Hematopoietic multipotent progenitor cell treated with erythropoietin and hydrocortisone succinate and interleukin-3 and kit ligand, for 15 days (in vitro differentiated cells): ENCODE measurements around the gene TRMT44.

Source experiments
- DNase-seq: peaks from one replicate; pipeline ENCODE4 v3.0.0-alpha.2; 2015; ENCODE audit warnings: low spot score

TRMT44 gene, protein sequence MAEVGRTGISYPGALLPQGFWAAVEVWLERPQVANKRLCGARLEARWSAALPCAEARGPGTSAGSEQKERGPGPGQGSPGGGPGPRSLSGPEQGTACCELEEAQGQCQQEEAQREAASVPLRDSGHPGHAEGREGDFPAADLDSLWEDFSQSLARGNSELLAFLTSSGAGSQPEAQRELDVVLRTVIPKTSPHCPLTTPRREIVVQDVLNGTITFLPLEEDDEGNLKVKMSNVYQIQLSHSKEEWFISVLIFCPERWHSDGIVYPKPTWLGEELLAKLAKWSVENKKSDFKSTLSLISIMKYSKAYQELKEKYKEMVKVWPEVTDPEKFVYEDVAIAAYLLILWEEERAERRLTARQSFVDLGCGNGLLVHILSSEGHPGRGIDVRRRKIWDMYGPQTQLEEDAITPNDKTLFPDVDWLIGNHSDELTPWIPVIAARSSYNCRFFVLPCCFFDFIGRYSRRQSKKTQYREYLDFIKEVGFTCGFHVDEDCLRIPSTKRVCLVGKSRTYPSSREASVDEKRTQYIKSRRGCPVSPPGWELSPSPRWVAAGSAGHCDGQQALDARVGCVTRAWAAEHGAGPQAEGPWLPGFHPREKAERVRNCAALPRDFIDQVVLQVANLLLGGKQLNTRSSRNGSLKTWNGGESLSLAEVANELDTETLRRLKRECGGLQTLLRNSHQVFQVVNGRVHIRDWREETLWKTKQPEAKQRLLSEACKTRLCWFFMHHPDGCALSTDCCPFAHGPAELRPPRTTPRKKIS

DNA sequence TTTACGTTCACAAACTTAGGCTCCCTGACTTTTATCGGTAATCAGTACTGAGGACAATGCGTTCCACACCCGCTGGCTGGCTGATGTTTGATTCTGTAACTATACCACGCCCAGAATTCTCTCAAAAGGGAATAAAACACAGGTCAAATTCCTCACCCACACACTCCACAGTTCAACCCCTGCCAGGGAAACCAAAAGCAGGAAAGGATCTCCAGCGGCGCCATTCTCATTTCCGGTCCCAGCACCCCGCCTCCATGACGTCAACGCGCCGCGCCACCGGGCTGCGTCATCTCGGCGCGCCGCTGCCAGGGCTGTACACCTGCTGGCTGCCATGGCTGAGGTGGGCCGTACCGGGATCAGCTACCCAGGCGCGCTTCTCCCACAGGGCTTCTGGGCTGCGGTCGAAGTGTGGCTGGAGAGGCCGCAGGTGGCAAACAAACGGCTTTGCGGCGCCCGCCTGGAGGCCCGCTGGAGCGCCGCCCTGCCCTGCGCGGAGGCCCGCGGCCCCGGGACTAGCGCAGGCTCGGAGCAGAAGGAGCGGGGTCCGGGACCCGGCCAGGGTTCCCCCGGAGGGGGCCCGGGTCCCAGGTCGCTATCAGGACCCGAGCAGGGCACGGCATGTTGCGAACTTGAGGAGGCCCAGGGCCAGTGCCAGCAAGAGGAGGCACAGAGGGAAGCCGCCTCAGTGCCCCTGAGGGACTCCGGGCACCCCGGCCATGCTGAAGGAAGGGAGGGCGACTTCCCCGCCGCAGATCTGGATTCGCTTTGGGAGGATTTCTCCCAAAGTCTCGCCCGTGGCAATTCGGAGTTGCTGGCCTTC lies at the start of gene TRMT44, which contains the start of gene ACOX3:
TSS of gene TRMT44 (plus strand) at position 286 of the 820 bp plus-strand sequence. CDS start at position 332, 46 bp downstream.
TSS of gene ACOX3 (minus strand) at position 232 of the 820 bp plus-strand sequence. CDS start 24,202 bp downstream, outside the sequence.
- peak; percentile 90 for DNase-seq

DNA sequence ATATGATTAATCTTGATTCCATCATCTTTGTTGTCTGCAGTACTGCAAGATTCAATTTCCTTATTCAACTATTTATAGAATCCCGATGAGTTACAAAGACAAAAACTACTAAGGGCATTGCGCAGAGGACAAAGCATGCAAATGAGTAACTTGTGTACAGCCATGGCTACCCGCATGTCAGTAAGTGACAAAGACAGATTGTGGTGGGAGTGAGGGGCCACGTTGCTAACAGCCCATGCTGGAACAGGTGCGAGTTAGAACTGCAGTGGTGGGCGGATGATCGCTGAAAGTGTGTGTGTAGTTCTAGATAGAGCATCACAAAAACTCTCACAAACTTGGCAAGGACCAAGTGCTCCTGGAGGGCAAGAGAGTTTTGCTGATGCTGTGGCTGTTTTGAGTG lies 49.5 kb upstream of the TRMT44 start:
- no peak for DNase-seq

DNA sequence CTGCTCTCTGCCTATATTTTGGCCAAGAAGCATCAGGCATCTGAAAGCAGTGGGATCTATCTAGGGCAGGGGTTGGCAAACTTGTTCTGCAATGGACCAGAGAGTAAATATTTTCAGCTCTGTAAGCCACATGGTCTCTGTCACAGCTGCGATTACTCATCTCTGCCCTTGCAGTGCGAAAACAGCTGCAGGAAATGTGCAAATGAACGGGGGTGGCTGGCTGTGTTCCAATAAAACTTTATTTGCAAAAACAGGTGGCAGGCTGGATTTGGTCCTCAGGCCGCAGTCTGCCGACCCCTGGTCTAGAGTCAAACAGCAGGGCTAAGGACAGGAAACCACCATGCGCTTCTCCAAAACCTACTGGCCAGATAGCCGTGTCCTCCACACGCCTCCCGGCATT lies 48.6 kb upstream of the TRMT44 start:
- DNase-seq: no peak

DNA sequence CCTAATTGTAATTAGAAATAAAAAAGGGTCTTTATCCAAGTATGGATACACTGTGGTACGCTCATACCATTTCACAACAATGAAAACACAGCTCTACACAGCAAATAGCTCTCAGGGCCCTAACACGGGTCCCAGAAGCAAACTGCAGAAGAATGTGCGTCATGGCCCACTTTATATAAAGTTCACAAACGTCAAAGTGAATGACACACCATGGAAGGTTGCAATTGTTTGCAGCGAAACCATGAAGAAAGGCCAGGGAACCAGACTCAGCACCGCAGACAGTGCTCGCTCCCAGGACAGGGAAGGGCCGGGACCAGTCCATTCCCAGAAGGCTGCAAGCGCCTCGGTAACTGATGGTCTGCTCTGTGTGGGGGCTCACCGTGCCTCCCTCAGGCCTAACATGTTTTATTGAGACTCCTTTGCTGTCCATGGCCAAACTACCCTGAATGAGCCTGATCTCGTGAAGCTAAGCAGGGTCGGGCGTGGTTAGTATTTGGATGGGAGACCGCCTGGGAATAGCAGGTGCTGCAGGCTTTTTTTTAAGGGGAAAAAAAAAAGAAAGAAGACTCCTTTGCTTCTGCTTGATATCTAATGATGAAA lies 47.9 kb upstream of the TRMT44 start:
- no peak for DNase-seq

DNA sequence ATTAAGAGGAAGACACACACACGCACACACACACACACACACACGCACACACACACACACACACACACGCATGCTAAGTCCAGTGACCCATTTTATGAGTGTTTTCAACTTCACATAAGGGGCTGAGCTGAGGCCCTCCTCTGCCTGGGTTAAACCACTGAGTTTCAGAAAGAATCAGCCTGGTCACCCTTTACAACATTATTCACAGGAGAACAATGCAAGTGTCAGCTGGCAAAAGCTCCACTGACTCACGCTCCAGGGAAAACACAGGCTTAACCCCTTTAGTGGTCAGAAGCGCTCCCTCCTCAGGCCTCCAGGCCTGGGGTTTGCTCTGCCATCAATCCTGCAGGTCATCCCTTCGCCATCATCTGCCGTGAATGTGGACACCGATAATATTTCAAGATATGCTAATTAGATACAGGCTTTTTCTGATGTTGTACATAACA lies 47.0 kb upstream of the TRMT44 start:
- DNase-seq: no peak

DNA sequence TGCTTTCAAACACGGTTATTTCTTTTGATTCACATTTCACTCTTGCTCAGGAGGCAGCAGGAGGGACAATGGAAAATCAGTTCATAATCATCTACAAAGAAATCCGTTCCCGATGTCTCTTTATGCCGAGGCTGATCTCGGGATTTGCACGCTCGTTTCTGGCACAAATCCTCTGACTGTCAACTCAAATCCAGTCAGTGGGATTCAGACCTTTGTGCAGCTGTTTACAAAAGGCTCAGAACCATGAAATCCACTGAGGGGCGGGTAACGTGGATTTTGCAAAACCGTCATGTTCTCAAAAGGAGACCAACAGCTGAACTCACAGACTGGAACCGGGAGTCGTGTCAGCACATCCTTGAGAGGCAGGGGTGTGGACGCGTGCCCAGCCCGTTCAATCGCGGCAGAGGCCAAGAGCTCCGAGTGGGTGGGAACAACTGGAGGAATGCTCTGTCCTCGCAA lies 46.5 kb upstream of the TRMT44 start:
- no peak for DNase-seq

DNA sequence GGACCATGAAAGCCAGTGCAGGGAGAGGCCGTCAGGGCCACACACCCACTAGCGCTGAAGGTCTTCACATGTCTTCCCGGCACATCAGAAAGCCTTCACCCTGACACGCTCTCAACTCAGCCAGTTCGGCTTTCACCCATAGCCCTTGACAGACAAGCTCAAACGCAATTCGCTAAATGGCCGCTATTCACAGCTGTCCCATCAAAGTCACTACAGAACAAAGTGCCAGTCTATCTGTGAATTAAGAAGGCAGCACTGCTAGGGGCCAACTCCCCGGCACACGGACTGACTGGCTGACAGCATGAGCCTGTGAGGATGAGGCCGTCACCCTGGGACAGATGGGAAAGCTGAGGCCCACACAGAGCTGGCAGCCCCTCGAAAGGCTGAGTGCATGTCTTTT lies 45.8 kb upstream of the TRMT44 start:
- no peak for DNase-seq

DNA sequence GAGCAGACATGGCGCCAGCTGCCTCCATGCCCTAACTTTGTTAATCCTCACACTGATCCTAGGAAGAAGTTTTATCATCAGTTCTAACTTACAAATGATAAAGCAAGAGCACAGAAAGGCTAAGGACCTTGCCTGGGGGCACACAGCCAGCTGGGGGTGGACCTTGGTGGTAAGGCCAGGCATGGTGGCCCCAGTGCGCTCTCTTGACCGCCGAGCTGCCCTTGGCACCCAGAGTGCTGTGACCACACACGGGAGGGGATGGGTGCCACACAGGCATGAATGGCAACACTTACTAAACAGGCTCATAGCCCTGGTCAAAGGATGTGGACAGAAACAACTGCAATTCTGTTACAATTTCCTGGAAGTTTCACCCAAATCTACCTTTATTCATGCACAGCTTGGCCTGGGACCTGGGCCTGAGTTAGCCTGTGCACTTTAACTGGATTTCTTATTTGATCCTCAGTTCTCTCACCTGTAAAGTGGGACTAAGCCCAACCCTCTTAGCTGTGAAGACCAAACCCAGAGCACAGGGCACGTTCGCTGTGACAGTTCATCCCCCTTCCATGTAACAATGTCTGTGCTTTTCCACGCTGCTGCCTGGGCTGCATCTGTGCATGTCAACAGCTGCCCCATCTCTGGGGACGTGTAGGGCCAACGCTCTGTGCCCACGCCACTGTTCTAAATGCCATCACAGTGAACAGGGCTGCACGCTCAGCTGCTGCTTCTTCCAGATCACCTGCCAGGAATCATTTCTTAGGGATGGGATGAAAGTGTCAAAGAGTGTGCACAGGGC lies 44.9 kb upstream of the TRMT44 start:
- DNase-seq: no peak

DNA sequence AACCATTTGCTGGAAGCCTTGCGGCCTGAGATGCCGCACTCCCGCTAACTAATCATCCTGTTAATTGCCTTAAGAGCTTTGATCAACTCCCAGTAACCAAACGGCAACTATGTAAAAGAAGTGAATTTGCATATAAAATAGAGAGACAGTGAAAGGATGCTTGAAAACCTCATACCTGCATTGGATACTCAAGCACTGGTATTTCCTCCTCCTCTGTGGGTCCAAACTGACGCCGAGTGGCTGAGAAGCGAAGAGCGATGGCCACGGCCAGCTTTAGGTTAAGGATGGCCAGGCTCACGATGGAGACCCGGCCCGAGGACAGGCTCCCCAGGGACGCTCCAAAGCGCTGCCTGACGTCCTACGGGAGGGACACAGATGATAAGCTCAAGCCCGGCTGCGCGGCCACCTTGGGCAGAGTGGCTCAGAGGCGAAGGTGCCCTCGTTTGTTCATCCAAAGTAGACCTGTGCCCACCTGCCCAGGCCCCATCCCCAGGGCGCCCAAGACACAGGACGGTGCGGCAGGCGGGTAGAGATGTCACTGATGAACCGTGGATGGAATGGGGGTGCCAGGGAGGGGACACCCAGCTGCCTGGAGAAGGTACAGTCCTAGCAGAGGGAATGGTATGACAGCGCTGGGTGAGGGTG lies 43.7 kb upstream of the TRMT44 start:
- no peak for DNase-seq

DNA sequence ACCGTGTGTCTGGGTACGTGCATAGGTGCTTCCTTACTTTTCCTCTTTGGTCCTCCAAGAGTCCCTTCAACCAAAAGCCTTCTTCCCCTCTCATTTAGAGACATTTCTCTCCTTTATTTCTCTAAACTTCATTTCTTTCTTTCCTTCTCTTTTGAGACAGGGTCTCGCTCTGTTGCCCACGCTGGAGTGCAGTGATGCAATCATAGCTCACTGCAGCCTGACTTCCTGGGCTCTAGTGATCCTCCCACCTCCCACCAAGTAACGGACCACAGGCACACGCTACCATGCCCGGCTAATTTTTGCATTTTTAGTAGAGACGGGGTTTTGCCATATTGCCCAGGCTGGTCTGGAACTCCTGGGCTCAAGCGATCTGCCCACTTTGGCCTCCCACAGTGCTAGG lies 42.2 kb upstream of the TRMT44 start:
- no peak for DNase-seq

DNA sequence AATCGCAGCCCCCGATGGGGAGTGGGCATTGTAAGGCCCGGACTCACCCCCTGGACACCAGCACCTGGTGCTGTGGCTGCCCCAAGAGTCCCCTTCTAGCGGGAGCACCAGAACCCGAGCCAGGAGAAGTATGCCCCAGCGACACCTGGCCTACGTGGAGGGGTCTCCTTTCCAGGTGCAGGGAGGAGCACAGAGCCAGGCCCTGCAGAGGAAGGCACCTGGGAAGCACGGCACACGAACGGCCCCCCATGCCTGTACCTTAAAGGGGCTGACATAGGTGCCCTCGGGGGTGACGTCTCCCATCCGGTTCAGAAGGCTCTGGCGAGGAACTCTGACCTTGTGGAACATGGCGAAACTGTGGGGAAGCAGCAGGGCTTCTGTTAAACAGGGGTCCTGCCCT lies 41.3 kb upstream of the TRMT44 start:
- DNase-seq: no peak

DNA sequence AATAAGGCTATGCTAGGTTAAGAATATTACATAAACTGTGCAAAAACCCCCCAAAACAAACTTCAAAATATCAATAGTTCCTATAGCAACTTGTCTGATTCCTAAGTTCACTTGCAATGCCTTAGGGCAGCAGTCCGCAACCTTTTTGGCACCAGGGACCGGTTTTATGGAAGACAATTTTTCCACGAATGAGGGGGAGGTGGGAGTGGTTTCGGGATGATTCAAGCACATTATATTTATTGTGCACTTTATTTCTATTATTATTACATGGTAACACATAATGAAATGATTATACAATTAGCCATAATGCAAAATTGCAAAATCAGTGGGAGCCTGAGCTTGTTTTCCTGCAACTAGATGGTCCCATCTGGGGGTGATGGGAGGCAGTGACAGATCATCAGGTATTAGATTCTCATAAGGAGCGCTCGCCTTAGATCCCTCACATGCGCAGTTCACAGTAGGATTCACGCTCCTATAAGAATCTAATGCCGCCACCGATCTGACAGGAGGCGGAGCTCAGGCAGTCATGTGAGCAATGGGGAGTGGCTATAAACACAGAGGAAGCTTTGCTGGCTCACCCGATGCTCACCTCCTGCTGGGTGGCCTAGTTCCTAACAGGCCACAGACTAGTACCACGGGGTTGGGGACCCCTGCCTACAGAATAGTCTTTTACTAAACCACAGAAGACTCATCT lies 39.8 kb upstream of the TRMT44 start:
- no peak for DNase-seq

DNA sequence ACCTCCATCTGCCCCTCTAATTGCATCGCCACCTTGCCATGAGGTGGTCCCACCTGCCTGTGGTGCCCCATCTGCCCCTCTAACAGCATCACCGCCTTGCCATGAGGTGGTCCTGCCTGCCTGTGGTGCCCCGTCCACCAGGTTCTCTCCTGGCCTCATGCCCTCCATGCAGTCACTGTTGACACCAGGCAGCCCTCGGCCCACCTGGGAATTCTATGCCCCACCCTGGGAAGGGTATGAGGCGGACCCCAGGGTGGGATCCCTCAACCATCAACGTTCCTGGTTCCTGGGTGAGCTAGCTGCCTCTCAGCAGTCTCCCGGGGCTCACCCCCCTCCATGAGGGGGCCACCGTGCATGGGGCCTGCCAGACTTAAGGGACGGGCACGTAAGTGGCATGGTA lies 38.9 kb upstream of the TRMT44 start:
- no peak for DNase-seq

DNA sequence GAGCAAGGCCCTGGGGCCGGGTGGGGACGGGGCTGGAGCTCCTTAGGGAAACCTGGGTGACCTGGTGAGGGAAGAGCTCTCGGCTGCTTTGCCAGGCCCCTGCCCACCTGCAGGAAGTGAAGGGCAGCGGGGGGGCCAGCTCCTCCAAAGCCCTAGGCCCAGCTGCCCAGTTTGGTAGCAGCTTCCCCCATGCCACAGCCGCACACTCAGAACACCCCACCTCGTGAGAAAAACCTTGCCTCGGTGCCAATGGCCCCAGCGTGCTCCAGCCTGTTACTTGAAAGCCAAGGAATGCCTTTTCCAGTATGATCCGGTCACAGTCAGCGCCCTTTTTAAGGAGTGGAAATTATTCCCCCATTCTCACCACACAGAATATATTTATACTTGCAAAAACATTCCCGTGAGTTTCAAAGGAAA lies 38.4 kb upstream of the TRMT44 start:
- DNase-seq: no peak

DNA sequence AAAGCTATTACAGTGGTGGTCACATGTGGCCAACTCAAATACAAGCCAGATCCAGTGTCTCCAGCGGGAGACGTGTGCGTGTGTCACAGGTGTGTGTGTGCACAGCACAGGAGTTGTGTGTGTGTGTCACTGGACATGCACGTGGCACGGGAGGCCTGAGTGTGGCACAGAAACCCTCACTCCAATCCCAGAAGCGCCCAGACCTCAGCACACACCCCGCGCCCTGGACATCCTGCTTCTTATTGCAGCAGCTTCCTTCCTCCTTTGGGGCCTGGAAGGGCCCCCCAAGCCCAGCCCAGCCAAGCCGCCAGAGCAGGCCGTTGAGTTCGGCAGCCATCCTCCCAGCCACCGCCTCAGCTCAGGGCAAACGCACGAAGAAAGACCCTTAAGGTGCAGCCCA lies 37.9 kb upstream of the TRMT44 start:
- DNase-seq: no peak

DNA sequence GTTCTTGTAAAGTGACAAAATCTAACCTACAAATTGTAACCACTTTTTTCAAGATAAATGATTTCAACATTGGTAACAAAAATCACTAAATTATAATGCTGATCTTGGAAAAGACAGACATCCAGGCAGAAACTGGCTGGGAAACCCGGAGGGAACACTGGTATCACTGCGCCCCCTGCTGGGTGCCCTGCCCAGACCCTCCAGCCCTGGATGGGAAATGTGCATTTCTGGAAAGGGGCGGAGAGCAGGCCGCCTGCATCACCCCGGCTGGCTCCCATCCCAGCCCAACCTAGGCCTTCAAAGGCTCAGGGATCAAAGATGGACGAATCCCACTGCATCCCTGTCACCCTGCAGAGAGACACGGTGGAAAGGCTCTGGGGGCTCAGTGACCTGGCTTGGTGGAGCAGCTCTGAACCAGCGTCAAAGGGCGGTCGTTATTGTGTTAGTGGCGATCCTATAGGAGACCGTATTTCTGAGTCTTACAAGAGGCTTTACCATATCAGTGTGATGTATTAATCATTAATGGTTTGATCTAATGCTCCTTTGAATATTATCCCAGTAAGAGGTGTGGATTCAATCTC lies 37.3 kb upstream of the TRMT44 start:
- DNase-seq: peak; percentile 56

DNA sequence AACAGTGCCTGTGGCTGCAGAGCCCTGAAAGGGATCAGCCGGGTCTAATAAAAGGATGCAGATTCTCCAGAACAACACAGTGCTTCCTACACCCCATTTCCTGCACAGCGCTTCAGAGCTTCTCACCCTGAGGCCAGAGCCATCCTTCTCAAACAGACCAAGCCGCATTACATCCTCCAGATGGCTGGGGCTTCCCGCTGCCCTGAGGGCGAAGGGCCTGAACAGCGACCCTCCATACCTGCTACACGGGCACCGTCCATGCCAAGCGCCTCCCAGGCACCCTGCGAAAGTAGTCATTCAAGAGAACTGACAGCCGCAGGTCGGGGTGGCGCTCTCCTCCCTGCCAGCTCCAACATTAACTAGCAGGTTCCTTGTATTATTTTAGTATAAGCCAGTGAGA lies 36.6 kb upstream of the TRMT44 start:
- DNase-seq: no peak

DNA sequence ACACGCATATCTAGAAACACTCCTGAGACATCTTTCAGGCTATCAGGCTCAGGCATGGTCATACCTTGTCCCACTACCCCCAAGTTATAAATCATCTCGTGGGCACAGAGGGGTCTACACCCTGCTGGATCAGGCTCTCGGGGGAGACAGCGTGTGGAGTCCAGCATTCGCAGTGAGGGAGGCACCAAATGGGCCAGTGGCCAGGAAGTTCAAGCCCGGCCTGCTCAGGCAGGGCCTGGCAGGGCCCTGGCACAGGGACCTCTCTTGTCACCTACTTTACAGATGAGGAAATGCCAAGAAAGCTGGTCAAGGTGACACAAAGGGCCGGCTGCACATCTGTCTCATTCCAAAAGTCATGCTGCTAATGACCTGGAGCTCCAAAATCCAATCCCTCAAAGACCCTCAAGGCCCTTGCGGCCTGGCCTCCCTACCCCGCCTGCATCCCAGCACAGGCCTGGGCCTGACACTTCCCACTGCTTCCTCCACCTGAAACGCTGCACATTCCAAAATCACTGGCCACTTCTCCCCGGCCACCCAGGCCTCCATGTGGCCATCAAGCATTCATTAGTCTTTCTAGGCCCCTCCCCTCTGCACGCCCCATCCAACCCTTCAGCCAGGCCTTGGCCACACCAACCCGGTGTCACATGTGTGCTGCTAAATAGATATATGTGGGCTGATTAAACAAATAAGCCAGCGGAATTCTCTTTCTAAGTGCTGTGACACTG lies 35.6 kb upstream of the TRMT44 start:
- no peak for DNase-seq

DNA sequence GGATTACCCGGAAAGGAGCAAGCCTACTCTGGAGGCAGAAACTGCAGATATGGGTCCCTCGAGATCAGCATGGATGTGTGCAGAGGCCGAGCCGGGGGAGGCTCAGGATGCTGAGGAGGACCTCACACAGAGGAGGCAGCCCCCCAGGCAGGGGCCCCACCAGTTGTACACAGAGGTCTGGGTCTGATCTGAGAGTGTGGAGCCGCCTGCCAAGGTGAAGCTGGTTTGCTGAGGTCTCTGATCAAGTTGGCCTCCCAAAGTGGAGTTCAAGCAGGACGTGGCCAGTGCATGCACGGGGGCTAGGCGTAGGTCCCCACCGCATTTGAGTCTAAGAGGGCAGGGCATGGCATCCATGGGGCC lies 35.1 kb upstream of the TRMT44 start:
- no peak for DNase-seq
